GM12801 (cell line): ENCODE data around the gene SART3.

Experiments
- TF ChIP-seq, protein P1 (sequence below): IDR thresholded peaks from one replicate; pipeline ENCODE4 v1.5.1; 2011; ENCODE audit warnings: control low read depth; ENCODE audit not compliant: insufficient read length; ENCODE audit errors: extremely low read depth

SART3 gene

DNA sequence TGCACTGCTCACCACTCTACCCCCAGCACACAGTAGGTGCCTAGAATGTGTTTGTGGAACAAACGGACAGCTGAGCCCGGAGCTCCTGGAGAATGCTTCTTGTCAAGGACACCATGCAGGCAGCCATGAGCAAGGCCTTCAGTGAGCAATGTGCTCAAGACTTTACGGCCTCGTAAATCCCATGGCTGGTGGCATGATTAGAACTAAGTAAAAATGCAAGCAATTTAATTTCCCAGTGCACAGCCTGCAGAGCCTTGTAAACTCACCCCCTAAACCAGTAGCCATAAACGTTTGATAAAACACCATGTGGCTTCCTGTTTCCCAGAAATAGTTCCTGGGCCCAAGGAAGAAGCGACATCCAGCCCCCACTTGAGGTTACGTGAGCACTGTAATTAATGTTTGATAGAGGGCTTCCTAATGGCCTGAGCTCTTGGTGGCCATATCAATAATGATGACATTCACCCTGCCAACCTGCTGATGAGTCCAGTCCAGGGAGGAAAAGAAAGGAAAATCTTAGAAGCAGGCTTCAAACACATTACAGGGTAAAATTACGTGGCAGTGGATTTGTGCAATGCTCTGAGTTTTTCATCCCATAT lies 82.3 kb downstream of the SART3 start:
- TF ChIP-seq, protein P1, sequence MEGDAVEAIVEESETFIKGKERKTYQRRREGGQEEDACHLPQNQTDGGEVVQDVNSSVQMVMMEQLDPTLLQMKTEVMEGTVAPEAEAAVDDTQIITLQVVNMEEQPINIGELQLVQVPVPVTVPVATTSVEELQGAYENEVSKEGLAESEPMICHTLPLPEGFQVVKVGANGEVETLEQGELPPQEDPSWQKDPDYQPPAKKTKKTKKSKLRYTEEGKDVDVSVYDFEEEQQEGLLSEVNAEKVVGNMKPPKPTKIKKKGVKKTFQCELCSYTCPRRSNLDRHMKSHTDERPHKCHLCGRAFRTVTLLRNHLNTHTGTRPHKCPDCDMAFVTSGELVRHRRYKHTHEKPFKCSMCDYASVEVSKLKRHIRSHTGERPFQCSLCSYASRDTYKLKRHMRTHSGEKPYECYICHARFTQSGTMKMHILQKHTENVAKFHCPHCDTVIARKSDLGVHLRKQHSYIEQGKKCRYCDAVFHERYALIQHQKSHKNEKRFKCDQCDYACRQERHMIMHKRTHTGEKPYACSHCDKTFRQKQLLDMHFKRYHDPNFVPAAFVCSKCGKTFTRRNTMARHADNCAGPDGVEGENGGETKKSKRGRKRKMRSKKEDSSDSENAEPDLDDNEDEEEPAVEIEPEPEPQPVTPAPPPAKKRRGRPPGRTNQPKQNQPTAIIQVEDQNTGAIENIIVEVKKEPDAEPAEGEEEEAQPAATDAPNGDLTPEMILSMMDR: no peak

DNA sequence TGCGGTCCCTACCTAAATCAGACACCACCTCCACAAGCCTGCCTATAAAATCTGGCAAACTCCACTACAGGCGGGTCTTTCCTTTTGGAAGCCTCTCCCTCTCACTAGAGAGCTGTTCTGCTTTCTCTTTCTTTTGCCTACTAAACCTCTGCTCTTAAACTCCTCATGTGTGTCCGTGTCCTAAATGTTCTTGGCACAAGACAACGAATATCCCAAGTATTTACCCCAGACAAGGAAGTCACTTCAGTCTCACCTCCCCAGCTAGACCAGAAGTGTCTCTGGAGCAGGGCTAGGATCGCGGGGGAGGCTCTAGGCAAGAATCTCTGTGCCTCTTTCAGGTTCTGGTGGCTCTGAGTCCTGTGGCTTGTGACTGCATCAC lies 83.1 kb downstream of the SART3 start:
- TF ChIP-seq, protein P1: no peak

DNA sequence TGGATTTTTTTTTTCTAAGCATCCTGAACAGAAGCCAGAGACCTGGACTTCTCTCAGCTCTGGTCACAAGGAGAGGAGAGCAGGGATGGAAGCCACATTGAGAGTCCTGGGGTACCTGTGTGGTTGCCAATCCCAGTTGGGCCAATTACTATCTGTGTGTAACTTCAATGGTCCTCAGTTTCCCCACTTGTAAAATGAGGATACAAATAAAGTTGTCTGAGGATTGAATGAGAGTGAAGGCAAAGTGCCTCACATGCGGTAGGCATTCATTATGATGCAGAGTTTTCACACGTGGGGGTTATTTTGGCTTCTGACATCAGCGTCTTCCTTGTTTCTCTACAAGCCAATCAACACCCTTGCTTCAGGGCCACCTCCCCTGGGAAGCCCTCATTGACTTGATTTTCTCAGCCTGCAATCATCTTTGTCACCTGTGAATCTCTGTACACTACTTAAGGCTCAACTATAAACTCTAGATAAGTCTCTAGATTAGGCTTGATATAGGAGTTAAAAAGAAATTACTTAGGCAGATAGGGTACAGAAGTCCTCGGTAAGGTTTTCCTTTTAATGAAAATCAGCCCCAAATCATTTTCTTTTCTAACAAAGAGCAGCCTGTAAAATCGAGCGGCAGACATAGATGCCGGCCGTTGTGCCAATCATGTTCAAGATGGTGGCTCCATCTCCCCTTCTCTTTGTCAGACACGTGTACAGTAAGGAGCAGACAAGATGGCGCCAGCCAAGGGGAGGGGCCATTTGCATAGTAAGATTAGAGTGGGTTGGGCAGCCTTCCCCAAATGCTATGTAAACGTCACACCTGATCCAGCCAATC lies 83.7 kb downstream of the SART3 start:
- TF ChIP-seq, protein P1: no peak

GRCh38 chr12:108475396-108475795 lies 85.6 kb downstream of the SART3 start:
- TF ChIP-seq, protein P1: no peak

GRCh38 chr12:108473400-108474055 lies 87.4 kb downstream of the SART3 start:
- TF ChIP-seq, protein P1: no peak
